ENCODE results near the gene INPP5E. TPM values are rescaled to one million over a fixed set of nuclear protein-coding genes. Genes with fewer than 3 reads are reported as not detected.

The INPP5E gene
- total RNA-seq, 1 donor from 2014 or later = 8.8 TPM

DNA sequence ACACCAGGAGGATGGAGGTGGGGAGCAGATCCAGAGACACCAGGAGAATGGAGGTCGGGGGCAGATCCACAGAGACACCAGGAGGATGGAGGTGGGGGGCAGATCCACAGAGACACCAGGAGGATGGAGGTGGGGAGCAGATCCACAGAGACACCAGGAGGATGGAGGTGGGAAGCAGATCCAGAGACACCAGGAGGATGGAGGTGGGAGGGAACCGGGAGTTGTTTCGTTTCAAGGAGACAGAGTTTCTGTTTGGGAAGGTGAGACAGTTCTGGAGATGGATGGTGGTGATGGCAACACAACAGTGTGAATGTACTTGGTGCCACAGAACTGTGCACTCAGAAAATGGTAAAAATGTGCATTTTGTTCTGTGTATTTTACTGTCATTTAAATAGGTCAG, 9.0 kb upstream of the INPP5E start:
- no peak for ATAC-seq
- no peak for DNase-seq (ENCODE audit: low spot score)

DNA sequence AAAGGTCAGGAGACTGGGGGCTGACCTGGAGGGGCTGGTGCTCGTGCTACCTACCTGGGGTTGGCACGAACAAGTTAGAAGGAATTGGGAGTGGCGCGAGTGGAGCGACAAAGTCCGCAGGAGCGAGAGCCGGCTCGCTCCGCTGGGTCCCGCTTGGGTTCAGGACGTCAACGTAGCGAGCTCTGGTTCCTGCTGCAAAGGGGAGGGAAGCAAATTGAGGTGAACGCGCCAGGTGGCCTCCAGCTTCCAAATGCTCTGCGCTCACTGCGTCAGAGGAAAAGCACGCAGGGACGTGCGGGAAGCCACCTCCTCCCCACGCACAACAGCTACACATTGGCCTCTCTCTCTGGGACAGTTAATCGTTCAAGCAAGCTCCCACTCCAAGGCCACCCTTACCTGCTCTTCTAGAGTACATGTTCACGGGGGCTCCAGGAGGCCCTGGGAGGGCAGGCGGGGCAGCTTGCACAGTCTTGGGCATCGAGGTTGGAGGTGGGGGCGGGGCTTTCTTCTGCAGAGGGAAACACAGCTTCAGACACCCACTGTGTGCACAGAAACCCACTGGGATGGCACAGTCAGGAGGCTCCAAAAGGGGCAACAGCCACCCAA, 7.6 kb upstream of the INPP5E start:
- ATAC-seq (no peak), DNase-seq (ENCODE audit: low spot score) (no peak)

DNA sequence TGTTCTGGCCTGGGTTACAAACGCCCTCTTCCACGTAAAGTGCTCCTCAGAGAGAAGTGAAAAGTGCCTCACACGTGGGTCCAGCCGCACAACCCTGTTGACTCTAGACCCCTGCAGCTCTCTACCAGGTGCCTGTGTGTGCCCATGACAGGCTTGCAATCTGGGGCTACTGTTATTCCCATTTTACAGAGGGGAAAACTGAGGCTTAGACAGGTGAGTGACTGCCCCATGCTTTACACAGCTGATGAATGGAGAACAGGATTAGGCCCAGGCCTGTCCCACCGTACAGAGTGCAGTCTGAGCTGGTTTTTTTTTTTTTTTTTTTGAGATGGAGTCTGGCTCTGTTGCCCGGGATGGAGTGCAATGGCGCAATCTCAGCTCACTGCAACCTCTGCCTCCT, 6.2 kb upstream of the INPP5E start:
- DNase-seq (ENCODE audit: low spot score) (no peak), ATAC-seq (no peak)

DNA sequence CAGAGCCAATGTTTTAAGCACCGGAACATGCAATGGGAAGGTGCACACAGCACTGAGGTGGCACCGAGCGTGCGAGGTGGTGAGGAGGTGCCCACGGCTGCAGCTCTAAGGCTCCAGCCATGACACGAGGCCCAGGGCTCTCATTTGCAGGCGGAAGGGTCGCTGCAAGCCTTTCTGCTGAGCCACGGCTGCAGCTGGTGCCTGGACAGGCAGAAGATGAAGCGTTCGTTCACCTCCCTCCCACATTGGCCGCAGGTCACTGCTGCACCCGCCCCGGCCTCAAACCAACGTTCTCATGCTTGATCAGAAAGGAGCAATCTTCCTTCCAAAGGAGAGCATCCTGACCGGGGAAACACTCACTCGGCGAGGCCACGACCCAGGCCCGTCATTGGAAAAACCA, 4.5 kb upstream of the INPP5E start:
- DNase-seq (ENCODE audit: low spot score) (no peak), ATAC-seq (no peak)

DNA sequence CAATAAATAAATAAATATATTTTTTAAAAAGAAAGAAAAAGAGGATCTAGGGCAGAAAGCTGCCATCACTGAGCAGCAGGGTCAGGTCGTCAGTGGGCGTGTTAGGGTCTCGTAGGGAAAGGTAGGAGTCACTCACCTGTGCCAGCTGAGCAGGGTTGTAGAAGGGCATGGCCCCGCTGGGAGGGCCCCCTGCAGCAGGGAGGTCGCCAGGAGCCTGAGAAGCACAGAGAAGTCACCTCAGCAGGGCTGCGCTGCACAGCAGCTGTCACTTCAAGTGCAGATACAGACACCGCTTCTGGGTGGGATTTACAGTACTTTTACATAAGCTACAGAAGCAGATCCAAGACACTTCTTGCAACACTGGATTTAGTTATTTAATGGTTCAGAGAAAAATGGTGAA, 4.0 kb upstream of the INPP5E start:
- peak; percentile 44 for DNase-seq (ENCODE audit: low spot score)
- no peak for ATAC-seq

DNA sequence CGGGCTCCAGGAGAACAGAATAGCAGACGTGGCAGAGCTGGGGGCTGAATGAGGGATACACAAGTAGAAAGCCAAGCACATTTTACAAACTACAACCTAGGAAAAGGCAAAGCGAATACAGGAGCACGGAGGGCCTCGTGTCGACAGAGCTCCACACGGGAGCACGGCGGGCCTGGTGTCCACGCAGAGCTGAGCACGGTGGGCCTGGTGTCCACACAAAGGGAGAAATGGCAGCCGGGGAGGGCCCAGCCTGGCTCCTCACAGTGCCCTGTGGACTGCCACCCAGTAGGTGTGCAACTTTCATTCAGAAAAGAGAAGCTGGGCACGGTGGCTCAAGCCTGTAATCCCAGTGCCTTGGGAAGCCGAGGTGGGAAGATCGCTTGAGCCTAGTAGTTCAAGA, 3.4 kb upstream of the INPP5E start:
- ATAC-seq (no peak), DNase-seq (ENCODE audit: low spot score) (no peak)

DNA sequence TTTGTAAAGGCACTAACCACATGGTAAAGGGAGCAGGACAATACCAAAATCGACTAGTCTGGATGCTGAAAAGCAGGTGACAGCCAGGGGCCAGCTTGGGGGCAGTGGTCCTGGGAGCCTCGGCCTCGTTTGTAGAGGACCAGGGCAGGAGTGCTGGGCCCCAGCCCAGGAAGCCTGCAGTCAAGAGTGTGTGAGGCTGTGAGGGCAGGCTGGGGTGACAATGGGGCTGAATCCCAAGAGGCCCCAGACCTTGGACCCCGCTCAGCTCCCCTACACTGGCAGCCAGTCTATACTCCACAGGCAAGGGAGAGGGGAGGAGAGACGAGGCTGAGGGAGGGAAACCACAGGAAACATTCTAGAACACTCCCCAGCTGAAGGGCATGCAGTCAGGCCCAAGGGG, 2.6 kb upstream of the INPP5E start:
- ATAC-seq (no peak), DNase-seq (ENCODE audit: low spot score) (no peak)

DNA sequence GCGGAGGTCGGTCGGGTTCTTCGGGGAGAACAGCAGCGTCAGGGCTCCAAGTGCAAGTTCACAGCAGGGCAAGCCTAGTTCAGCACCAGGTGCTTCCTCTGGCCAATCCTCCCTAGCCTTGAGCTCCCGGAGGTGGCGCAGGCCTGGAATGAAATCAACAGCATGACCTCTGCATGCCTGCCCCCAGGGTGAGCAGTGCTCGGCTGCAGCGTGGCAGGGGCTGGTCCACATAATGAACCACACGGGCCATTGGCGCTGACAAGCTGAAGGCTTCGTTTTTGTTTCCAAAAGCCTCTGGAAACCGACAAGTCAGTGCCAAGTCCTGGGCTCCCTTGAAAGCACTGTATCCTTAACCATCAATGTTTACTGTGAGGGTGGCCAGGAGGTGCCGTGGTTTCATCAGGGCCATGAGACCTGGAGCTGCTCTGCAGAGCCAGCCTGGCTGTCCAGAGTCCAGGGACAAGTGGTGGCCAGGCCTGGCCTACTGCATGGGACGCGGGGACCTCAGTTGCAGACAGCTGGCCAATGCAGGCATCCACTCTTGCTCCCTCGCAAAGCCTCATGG, 2.1 kb upstream of the INPP5E start:
- ATAC-seq (peak; percentile 65), DNase-seq (ENCODE audit: low spot score) (peak; percentile 91)

DNA sequence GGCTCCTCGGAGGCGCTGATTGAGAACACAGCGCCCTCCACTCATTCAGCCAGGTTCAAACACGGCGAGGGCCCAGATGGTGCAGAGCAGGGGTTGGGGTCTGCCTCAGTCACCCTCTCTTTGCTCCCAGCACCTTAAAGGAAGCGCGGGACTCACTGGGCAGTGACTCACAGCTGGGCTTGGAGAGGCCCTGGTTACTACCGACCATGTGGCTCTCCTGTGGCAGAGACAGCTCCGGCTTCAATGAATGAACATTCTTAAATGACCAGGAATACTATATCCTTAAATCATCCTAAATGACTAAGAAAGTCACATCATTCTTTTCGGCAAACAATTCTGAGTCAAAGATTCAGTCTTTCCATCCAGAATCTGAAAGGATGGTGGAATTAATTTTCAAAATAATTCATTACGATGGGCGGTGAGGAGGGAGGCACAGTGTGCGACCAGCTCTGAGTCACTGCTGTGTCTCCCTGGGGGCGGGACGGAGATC, 1.6 kb upstream of the INPP5E start:
- DNase-seq (ENCODE audit: low spot score) (peak; percentile 45), ATAC-seq (no peak)

DNA sequence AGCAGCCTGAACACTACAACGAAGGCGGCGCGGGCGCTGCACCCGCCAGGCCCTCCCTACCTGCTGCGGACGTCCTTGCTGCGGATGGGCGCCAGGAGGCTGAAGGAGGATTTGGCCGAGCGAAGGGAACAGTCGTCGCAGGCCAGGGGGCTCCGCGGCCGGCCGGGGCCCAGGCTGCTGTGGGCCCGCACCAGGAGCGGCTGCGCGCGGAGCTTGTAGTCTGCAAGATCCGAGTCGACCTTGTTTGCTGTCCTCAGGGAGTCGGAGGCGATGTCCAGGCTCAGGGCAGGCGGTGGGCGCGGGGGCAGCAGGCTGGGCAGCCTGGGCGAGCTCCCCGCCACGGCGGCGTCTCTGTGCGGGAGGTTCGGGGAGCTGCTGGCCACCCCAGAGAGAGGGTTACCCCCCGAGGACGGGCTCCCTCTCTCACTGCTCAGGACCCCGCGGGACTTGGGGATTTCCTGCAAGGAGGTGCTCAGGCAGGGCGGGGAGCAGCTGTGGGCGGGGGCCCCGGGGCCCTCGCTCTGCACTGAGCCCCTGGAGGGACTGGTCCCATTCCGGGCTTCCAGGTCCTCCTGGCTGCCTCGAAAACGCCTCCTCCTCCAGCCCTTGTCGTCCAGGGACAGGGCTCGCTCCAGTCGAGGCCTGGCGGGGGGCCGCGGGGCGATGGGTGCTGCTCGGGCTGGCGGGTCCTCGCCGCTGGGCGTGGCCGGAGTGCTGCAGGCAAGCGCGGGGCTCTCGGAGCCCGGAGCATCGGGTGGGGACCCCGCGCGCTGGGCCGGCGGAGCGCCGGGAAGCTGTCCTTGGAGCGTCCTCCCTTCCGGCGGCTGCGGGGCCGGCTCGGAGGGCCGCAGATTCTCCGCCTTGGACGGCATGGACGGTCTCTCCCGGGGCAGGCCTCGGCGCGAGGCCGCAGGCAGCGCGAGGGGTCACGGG, 831 bp downstream of the INPP5E start:
- ATAC-seq (peak; percentile 8), DNase-seq (ENCODE audit: low spot score) (no peak)

DNA sequence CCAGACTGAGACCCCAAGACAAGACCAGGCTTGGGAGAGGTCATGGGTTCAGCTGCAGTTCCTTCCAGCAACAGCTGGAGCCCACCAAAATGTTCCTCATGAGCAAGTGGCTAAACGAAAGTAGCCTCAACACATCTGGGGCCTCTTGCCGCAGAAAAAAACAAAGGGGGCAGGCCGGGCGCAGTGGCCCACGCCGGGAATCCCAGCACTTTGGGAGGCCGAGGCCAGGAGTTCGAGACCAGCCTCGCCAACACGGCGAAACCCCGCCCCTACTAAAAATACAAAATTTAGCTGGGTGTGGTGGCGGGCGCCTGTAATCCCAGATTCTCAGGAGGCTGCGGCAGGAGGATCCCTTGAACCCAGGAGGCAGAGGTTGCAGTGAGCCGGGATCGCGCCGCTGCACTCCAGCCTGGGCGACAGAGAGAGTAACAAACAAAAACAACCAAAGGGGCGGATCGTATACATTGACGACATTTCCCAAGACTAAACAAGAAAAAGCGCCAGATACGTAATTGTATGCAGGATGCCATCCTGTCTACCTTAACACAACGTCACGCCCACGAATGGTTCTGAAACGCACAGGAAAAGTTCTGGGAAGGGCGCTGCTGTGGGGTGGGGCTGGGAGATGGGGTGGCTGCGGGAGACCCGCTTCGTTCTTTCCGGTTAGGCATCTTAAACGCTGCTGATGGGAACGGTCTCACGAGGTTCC, 1.7 kb downstream of the INPP5E start:
- no peak for ATAC-seq
- no peak for DNase-seq (ENCODE audit: low spot score)

DNA sequence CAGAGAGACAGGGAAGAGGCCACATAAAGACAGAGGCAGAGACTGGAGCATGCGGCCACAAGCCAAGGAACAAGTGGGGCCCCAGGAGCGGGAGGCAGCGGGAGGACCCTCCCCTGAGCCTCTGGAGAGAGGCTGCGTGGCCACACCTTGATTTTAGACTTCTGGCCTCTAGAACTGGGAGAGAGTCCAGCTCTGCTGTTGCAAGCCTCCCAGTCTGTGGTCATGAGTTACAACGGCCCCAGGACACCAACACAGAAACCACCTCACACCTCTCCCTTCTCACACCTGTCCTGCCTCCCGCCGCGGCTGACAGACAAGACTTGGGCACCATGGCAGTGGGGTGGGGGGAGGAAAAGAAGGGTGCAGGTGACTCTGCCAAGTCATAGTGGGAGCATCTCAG, 2.2 kb downstream of the INPP5E start:
- ATAC-seq (peak; percentile 47), DNase-seq (ENCODE audit: low spot score) (peak; percentile 82)

DNA sequence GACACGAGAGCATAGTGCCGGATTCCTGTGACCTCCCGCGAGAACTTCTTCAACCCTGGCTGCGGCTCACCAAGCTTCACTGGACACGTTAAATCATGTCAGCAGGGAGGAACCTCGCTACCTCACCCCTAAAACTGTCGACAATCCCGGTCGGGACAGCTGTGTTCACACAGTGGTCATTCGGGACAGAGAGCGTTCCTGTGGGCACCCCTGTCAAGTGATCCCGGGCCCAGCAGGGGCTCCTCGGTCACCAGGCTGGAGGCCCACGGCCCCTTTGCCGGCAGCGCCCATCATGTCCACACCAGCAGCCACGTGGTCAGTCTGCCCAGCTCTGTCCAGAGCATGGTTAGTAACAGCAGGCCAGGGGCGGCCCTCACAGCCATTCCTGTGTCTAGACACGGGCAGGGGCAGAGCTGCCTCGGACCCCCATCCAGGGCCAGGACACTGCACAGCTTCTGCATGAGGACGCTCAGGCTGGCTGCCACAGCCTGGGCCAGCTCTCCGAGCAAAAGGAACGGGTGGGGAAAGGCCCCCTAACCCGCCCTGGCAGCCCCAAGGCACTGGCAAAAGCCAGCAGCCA, 3.5 kb downstream of the INPP5E start:
- ATAC-seq (no peak), DNase-seq (ENCODE audit: low spot score) (no peak)

DNA sequence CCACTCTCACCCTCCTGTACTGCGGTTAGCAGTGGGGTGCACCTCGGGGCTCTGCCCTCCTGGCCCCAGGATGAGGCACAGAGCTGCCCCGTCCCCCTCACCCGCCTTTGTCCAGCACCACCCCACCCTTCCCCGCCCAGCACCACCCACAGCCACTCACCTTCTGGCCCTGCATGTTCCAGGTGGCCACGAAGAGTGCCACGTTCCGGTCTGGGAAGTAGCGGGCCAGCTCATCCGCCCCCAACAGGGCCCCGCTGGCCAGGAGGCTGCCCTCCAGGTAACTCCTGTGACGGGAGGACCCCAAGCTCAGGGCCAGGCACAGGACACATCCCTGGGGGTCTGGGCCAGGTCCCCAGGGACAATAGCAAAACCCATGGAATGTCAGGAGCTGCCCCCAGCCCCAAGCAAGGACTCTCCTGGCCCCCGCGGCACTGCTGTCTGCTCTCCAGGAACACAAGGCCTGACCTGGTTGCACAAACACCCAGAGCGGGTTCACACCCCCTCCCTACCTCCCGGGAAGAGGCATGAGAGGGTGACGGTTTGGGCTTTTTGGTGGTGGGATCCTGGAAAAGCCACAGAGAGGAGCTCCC, 5.0 kb downstream of the INPP5E start:
- ATAC-seq = no peak
- DNase-seq (ENCODE audit: low spot score) = no peak

DNA sequence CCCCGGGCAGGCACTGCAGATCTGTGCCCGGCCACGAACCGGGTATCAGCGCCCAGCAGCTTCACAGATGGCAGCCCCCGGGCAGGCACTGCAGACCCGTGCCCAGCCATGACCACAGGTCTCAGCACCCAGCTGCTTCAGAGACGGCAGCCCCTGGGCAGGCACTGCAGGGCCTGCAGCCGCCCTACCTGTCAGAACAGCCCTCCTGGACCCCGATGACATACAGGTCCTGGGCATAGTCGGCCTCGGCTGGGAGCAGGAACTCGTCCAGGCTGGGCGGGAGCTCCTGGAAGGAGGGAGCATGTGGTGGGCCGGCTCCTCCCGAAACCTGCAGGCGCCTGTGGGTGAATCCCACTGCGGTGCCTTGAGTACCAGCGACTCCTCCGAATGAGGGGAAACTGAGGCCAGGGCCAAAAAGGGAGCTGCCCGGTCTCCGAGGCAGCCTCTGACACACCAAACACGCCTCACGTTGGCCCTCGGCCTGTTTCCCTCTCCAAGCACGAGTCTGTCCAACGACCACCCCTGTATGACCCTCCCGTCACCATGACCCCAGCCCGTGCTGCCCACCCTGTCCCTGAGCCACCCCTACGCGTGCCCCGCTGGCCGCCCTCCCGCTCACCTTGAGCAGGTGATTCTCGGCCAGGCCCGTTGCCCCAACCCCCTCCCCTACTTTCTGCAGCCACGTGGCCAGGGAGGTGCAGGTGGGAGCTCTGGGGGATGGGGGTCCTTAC, 5.6 kb downstream of the INPP5E start:
- ATAC-seq (no peak), DNase-seq (ENCODE audit: low spot score) (no peak)

DNA sequence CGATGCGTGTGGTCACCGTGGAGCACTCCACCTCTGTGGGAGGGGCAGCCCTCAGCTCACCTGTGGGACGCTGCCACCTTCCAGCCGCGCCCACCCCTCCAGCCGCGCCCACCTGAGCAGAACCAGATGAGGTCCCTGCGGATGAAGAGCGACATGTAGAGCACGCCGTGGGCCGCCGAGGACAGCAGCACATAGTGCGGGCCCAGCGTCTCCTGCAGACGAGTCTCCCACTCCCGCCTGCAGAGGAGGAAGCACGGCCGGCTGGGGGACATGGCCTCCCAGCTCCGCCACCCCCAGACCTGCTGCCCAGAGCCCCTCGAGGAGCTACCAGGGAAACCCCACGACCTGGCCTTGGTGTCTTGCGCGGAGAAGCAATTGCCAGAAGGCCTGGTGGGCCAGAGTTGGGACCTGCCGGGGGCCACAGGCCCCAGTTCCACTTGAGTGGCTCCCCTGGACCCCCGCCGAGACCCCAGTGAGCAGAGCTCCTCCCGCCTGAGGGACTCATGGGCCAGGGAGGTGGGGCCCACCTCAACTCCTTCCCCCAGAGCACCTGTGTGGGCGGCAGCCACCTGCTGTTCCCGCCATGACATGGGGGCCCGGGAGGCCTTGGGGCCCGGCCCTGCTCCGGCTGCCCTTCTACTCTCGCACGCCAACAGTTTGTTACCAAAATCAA, 6.5 kb downstream of the INPP5E start:
- no peak for DNase-seq (ENCODE audit: low spot score)

DNA sequence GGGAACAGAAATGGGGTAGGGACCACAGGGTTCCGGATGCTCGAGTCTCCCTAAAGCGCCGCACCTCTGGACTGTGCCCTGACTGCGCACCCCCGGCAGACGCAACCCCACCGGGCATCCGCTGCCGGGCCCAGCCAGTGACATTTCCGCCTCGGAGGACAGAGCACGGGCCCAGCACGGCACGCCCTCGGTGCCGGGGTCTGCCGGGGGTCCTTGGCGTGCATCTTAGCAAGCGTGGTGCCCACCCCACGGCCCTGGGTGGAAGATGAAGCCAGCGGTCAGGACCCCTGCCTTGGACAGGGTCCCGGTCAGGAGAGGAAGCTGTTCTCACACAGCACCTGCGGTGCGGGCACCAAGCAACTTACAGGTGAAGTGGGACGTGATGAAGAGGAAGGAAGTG, 7.1 kb downstream of the INPP5E start:
- ATAC-seq (no peak), DNase-seq (ENCODE audit: low spot score) (no peak)

More for the DNA sequence above, 6.5 kb downstream of the INPP5E start:
- no peak for ATAC-seq

DNA sequence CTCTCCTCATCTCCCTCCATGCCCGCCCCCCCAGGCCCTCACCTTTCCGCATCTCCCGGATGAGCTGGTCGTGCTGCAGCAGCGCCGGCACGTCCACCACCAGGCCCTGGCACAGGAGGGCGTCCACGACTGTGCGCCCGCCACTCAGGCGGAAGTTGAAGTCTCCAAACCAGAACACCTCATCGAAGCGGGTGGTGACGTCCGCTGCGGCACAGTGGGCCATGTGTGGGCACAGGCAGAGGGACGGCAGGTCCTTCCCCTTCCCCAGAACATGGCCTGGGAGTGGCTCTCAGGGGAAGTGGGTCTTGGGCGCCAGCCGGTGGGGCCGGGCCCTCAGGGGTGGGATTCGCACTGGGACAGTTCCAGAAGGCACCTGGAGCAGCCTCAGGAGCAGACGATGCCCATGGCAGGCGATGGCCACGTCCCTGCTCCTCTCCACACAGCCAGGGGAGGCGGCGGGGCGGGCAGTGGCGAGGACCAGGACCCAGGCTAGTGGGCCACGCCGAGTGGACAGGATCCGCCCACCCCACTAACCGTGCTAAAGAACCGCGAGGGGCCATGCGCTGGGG, 7.8 kb downstream of the INPP5E start:
- DNase-seq (ENCODE audit: low spot score) (no peak), ATAC-seq (no peak)

Data from left lobe of liver (tissue), 2 donors.